ENCODE results near the gene FMO3.

The FMO3 gene

DNA sequence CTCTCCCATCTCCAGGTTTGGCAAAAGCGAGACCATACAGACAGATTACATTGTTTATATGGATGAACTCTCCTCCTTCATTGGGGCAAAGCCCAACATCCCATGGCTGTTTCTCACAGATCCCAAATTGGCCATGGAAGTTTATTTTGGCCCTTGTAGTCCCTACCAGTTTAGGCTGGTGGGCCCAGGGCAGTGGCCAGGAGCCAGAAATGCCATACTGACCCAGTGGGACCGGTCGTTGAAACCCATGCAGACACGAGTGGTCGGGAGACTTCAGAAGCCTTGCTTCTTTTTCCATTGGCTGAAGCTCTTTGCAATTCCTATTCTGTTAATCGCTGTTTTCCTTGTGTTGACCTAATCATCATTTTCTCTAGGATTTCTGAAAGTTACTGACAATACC is 26.4 kb downstream of the FMO3 start:
- no peak for DNase-seq

DNA sequence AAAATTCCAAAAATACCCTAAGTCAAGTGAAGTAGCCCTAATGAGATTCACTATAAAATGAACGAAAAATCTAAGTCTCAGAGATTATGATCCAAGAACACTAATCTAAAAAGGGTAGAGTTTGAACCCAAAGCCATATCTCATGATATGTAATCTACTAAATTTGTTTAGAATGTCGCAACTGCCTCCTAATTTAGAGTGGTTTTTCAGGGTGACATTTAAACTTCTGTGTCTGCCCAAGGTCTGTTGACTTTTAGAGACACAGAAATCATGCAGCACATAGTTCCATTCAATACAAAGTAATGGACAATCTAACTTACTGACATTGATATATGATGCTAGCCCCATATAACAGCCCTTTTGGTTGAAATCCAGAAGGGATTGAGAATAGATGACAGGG is 28.9 kb downstream of the FMO3 start:
- no peak for DNase-seq

DNA sequence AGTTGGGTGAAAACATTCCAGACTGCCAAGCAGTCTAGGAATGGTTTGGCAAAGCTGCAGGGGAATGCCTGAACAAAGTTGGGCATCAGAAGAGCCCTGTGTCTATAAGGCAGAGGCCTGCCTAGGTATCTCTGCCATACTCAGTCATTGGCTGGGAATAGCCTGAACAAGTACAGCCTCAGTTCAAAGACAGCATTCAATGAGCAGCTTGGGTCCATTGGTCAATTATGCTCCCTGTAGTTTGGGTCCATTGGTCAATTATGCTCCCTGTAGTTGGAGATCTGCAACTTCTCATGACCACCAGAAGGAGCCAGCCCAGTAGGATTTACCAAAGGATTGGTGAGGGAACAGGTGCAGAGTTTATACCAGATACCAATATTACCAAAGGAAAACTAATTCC is 31.6 kb downstream of the FMO3 start:
- no peak for DNase-seq

DNA sequence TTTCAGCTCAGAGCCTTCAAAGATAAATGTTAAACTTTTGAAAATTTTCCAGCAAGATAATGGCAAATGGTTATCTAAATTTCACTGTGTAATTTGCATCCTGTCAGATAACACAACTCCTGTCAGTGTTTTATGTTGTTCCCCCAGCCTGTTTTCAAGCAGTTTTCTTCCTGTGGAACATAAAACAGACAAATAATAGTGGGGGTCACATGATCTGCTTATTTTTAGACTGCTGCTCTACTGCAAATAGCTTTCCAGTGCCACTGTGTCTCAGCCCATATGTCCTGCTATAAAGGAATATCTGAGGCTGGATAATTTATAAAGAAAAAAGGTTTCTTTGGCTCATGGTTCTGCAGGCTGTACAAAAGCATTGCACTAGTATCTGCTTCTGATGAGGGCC is 32.2 kb downstream of the FMO3 start:
- DNase-seq = no peak

DNA sequence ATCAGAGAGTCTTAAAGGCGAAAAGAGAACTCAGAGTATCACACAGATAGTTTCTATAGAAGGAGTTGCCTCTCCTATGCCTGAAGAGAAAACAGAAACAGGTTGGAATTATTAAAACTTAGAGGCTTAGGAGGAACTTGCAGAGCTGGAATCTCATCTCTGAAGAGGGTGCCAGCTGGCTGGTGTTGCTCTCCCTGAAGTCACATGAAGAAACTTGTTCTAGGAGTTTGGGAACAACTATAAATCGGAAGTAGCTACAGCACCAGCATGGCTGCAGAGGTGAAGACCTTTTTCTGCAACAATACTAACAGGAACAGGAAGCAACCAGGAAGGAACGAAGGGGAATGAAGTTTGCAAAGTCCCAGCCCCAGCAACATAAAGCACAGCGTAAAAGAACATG is 35.8 kb downstream of the FMO3 start:
- DNase-seq = no peak

DNA sequence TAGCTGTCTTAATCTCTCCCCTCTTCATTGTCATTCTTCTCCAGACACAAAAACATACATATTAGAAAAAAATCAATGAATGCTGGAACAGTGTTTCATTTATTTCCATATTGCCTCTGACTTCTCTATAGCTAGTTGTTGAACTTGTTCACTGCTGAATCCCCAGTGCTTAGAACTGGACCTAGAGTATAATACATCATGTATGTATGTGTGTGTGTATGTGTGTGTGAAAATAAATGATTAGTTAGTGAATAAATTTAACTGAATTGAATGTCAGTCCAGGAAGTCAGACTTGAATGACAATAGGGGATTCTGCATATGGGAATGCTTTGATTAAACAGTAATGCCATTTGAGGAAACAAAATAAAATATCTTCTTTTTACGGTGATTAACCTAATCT is 36.4 kb downstream of the FMO3 start:
- no peak for DNase-seq

DNA sequence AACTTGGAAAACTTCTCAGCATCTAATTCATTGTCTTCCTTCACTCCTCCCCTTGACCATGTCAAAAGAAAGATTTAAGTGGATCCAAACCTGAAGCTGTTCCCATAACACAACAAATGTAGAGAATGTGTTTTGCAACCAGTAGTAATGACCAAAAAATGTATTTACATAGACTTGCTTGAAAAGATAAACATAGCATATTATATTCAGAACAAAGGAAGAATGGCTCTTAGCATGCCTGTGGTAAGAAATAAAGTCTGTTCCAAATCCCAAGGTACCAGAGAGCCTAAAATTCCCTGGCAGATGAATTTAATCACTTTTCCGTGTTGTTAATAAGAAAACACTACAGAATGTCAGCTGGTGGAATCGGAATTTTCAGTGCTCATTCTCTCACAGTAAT is 36.8 kb downstream of the FMO3 start:
- DNase-seq = no peak

DNA sequence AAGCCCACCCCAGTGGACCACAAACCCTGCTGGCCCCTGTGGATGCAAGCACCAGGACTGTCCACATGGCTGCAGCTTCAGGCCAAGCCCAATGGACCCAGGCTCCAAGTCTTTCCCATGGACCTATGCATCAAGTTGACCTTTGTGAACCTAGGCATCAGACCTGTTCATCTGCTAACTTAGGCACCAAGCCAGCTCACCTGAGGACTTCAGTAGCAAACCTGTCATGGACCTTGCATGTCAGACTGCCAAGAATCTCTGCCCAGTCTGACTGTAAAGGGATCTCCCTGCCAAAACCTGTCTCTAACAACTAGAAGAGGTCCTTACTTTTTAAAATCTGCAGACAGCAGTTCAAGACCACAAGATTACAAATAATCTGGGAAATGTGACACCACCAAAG is 37.8 kb downstream of the FMO3 start:
- DNase-seq = no peak

DNA sequence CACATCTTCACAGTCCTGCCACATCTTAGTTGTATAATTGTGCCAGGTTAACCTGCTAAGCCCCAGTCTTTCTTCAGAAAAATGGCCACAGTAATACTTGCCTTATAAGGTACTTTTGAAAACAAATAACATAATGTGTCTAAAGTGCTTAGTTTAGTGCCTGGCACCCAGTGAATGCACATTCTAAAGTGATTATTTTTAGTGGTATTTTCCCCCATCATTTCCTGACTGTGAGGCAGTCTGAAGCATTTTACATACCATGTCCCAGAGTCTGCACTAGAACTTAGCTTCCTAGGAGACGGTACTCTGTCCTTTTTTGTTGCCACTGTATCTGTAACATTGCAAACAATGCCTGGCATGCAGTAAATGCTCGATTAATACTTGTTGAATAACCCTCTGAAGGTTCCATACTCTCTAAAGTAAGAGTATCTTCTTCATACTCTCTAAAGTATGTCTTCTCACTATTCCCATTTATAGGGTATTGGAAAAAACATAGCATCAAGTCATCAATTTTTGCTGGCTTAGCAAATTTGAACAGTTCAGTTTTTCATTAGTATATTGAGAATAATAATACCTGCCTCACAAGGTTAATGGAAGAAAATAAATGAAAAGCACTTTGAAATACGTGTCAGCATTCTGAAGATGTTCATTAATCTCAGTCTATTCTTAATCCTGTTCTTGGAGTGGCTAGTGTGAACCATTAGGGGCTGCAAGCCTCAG is 43.7 kb downstream of the FMO3 start:
- DNase-seq = no peak

DNA sequence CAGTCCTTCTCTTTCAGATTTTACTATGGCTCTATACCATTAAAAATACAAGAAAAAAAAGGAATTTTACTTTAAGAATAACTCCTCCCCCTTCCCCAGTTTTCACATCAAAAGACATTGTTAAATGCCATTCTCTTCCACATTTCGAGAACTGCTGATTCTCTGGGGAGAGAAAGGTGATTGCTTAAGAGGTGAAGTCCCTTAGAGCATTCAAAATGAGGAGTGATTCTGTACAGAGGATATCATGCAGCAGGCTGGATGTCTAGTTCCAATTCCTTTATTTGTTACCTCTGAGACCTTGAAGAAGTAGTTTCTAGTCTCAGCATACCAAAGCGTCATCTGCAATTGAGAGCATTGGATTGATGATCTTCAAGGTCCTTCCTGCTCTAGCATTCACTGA is 46.9 kb downstream of the FMO3 start:
- DNase-seq = no peak

DNA sequence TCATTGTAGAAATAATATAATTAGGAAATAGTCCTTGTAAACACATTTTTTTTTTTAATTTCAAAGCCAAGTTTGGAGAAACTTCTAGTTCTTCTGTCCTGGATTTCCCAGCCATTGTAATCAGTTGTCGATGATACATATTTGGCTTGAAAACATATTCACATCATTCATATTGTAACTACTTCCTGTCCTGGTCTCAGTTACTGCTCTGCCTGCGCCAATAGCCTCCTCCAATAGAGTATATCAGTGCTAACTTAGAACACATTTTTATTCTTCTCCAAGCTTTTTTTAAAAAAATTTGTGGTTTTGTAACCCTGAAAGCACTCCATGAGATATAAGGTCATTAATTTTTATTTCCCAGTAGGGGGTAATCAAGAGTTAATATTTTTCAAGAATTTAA is 48.3 kb downstream of the FMO3 start:
- no peak for DNase-seq

DNA sequence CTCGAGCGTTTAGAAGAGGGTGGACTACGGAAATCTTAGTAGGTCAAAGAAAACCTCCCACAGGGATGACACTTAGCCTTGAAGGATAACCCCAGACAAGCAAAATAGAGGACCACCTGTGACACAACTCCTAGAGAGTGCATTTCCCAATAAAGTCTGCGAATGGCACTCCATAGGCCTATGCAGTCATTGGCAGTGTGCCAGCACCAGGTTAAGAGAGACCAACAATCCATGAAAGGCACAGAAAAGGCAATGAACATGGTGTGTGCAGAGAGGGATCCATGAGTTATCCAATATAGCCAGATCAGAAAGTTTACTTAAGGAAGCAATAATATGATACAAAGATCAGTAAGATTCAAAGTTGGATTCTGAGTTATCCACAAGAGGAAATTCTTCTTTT is 49.2 kb downstream of the FMO3 start:
- no peak for DNase-seq

DNA sequence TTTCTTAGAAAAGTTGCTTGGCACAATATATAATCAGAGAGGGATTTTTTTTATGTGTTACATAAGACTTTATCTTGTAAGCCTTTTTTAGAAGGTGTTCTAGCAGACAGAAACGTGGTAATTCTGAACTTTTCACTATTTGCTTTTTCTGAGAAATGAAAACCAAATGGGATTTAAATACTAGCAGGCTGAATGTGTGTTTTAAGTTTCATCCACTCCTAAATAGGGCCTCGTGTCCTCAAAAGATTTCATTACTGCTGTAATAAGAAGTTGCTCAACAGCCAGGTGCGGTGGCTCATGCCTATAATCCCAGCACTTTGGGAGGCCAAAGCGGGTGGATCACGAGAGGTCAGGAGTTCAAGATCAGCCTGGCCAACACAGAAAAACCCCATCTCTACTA is 49.7 kb downstream of the FMO3 start:
- no peak for DNase-seq

DNA sequence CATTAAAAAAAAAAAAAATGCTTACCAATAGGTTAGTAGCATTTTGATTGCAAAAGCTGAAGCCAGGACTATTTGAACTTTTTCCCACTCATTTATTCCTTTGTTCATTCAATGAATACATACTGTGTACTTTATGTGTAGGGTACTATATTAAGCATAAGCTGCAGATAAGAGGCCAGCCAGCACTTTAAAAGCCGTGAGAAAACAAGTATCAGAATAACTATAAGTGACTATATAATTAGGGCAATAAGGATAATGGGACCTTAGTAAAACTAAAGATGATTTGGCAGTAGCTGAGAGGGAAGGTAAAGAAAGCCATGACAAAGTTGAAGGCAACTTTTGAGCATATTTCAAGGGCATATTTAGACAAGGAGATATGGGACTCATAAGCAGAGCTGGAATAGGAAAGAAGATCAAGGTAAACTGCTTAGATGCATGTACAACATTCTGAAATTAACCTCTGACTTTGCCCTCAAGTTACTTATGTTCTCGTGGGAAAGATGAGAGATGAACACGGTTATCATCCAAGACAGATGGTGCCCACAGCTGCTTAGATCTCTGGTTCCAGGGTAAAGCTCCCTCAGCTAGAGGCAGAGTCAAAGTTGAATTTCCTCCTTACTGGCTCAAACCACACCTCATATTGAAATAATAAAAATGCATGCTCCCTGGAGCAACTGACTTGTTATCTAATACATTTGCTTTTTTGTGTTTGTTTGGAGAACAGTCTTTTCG is 50.4 kb downstream of the FMO3 start:
- DNase-seq = no peak

DNA sequence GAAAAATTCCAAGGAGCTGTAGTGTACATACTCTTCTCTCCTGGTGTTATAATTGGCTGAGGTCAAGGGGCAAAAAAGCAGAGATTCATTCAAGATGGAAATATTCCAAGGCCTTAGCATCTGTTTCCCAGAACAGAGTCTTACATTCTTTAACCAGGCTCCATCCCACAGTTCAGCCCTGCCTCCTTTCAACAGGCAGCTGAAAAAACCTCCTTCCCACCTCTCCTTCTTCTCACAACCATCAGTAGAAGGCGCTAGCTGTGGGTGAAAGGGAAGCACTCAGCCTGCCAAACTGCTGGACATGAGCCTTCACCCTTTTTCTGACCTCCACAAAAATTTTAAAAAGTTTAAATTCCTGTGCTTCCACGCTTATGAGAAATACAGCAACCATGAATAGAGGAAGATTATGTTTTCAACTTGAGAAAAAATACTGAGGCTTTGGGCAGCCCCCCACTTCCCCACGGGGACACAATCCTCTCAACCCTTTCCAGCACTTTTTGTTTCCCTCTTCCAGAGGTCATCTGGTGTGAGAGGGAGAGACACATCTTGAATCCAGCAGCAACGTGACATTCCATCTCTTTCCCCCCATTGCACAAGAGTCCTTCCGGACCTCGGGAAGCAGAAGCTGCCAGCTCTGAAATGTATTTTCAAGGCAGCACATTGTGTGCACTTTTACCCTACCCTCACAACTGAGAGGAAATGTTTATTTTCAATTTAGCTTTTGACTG is 51.1 kb downstream of the FMO3 start:
- DNase-seq = no peak

DNA sequence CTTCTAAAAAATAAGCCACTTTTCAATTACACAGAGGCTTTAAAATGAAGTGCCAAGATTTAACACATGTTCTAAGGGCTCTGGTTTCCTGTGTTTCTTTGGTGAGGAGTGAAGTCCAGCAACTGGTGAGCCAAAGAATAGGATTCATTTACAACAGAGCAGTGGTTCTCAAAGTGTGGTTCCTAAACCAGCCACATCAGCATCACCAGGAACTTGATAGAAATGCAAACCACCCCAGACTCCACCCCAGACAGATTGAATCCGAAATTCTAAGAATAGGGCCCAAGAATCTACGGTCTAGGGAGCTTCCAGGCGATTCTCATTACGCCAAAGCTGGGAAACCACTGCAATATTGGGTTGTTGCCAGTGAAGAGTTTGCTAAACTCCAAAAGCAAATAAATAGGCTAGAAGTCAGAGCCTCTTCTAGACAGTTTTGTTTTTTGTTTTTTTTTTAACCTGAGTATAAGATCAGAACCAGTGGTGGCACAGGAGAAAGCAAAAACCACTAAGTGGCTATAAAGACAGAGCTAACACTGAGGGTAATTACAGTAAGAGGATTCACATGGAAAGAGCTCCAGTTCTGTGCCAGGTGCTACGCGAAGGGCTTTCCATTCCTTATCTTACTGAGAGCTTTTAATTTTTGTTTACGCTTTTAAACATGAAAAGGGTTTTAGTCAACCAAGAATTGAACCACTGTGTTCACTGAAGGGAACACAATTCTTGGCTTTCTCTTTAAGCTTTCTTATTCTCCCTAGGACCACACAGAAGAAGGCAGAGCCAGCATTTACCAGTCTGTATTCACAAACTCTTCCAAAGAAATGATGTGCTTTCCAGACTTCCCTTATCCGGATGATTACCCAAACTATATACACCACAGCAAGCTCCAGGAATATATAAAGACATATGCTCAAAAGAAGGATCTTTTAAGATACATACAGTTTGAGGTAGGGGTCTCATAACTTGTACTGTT is 52.0 kb downstream of the FMO3 start:
- no peak for DNase-seq

DNA sequence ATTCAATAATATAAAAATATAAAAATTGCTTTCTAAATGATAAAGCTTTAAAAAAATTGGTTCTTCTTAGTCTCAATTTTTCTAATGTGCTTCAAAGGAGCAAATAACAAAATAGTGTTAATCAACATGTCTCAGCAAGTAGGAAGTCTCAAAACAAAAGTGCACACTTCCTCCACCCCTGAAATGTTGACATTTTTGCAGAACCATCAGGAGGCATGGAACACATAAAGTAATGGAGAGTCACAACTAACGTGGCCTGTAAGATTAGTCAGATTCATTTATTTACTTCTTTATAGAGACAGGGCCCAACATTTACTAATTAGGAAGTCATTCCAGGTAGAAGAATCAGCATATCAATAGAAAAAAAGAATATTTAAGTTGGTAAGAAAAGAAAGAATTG is 59.5 kb downstream of the FMO3 start:
- DNase-seq = no peak

DNA sequence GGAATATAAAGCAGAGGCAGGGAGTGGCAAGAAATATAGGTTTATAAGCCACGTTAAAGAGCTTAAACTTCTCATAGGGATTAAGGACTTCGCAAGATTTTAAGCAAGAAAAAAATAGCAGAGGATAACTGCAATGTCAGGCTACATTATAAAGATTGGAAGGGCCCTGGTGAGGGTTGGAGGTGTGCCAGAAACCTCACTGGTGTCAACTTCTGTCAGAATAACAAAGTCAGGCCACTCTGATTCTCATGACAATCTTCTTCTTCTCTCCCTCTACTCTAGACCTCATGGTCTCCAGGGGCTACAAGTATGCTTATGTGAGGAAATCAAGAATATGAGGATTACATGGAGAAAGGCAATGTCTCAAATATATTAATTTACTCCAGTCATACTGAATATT is 61.8 kb downstream of the FMO3 start:
- no peak for DNase-seq

DNA sequence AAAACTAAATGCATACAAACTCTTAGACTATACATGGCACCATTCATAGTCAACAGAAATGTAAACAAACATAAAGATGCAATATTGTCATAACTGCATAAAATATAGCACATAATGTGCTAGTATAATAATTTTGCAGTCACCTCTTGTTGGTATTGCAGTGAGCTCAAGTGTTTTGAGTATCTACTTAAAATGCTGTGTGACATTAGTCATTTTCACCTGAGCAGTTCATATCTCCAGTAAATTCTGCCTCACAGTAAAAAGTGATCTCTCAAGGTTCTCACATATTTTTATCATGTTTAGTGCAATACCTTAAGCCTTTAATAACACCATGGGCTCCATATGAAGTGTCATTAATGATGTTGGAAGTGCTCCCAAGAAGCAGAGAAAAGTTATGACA is 64.8 kb downstream of the FMO3 start:
- DNase-seq = no peak

DNA sequence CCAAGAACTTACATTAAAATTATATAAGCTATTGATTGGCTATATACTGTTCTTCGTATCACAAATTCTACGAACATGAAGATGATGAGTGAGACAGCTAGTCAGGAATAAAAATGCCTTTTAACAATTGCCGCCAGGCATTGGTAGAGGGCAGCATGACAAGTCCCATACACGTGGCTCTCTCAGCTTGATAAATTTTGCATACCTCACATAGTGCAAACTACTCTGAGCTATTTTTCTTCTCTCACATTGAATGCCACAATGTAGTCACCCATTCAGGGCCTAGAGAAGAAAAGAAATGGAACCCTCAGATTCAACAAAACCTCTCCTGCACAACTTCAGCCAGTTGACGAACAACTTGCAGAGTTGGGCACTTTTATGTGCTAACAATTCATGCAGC is 67.4 kb downstream of the FMO3 start:
- DNase-seq = no peak

DNA sequence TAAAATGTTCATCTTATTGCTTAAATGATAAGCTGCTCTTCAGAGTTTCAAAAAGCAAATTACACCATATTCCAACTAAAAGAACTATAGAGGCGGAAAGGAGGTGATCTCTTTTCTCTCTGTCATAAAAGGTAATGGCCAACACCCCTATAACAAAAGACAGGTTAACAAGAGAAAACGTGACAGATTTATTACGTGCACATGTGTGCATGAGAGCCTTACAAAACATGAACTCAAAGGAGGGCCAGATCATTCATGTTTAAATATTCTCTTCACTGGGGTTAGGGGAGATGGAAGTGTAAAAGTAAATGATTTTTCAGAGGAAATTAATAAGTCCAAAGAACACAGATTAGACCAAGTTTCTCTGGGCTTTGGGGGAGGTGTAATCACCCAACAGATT is 67.8 kb downstream of the FMO3 start:
- DNase-seq = no peak

DNA sequence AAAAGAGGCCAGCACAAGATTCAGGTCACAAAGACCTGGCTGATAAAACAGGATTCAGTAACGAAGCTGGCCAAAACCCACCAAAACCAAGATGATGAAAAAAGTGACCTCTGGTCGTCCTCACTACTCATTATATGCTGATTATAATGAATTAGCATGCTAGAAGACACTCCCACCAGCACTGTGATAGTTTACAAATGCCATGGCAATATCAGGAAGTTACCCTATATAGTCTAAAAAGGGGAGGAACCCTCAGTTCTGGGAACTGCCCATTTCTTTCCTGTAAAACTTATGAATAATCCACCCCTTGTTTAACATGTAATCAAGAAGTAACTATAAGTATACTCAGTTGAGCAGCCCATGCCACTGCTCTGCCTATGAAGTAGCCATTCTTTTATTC is 68.4 kb downstream of the FMO3 start:
- no peak for DNase-seq

DNA sequence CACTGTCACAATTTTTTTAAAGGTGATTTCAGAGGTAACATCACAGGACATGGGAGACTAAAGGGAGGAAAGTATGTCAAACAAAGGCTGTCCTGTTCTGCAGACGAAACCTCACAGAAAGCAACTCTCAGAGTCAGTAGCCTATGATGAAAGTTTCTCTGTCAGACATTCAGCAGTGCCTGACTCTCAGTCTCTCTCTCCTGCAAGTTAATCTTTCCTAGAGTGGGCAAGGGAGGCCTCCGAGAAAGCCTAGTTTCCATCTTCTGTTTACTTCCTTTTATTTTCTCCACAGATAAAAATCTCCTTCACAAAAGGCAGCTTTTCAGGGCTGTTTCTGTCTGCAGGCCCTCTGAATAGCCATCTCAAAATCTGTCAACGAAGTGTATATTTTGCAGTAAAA is 69.5 kb downstream of the FMO3 start:
- no peak for DNase-seq
